Measurements from ENCODE around the gene PARD3.

The PARD3 gene

GRCh38 chr10:34219753-34220548 lies 595.1 kb downstream of the PARD3 start:
- DNase-seq (ENCODE audit: insufficient read length, low spot score) (no peak), FAIRE-seq (no peak)

- no peak for DNase-seq (ENCODE audit: insufficient read length, low spot score)
- no peak for FAIRE-seq
Observed at GRCh38 chr10:34217524-34217923, 597.6 kb downstream of the PARD3 start.

GRCh38 chr10:34216348-34216945 lies 598.6 kb downstream of the PARD3 start:
- peak; percentile 49 for FAIRE-seq
- DNase-seq (ENCODE audit: insufficient read length, low spot score), result no peak

- FAIRE-seq (no peak), DNase-seq (ENCODE audit: insufficient read length, low spot score) (no peak)
Observed at GRCh38 chr10:34213805-34214197, 601.3 kb downstream of the PARD3 start.

GRCh38 chr10:34213193-34213804 lies 601.8 kb downstream of the PARD3 start:
- FAIRE-seq, result no peak
- DNase-seq (ENCODE audit: insufficient read length, low spot score), result no peak

- no peak for FAIRE-seq
- DNase-seq (ENCODE audit: insufficient read length, low spot score), result no peak
Observed at GRCh38 chr10:34207343-34207742, 607.8 kb downstream of the PARD3 start.

GRCh38 chr10:34206935-34207268 lies 608.2 kb downstream of the PARD3 start:
- FAIRE-seq (peak; percentile 83), DNase-seq (ENCODE audit: insufficient read length, low spot score) (no peak)

GRCh38 chr10:34206078-34206934 lies 608.8 kb downstream of the PARD3 start:
- DNase-seq (ENCODE audit: insufficient read length, low spot score), result no peak
- FAIRE-seq, result no peak

- no peak for FAIRE-seq
- no peak for DNase-seq (ENCODE audit: insufficient read length, low spot score)
Observed at GRCh38 chr10:34205452-34205851, 609.6 kb downstream of the PARD3 start.

- FAIRE-seq (peak; percentile 76), DNase-seq (ENCODE audit: insufficient read length, low spot score) (no peak)
Observed at GRCh38 chr10:34203966-34204630, 611.0 kb downstream of the PARD3 start.

- no peak for DNase-seq (ENCODE audit: insufficient read length, low spot score)
- no peak for FAIRE-seq
Observed at GRCh38 chr10:34200355-34200901, 614.7 kb downstream of the PARD3 start.

GRCh38 chr10:34198953-34199352 lies 616.1 kb downstream of the PARD3 start:
- no peak for FAIRE-seq
- DNase-seq (ENCODE audit: insufficient read length, low spot score), result no peak

- DNase-seq (ENCODE audit: insufficient read length, low spot score), result no peak
- no peak for FAIRE-seq
Observed at GRCh38 chr10:34196058-34196433, 619.0 kb downstream of the PARD3 start.

- peak; percentile 40 for FAIRE-seq
- no peak for DNase-seq (ENCODE audit: insufficient read length, low spot score)
Observed at GRCh38 chr10:34195364-34196057, 619.6 kb downstream of the PARD3 start.

- FAIRE-seq (no peak), DNase-seq (ENCODE audit: insufficient read length, low spot score) (no peak)
Observed at GRCh38 chr10:34193931-34194626, 621.0 kb downstream of the PARD3 start.

- no peak for FAIRE-seq
Observed at GRCh38 chr10:34192646-34193045, 622.5 kb downstream of the PARD3 start.

GRCh38 chr10:34191406-34191805 lies 623.7 kb downstream of the PARD3 start:
- no peak for DNase-seq (ENCODE audit: insufficient read length, low spot score)
- FAIRE-seq, result no peak

More at GRCh38 chr10:34192646-34193045, 622.5 kb downstream of the PARD3 start:
- DNase-seq (ENCODE audit: insufficient read length, low spot score), result no peak

- FAIRE-seq, result no peak
- DNase-seq (ENCODE audit: insufficient read length, low spot score), result no peak
Observed at GRCh38 chr10:34190580-34190979, 624.5 kb downstream of the PARD3 start.

- DNase-seq (ENCODE audit: insufficient read length, low spot score), result no peak
- no peak for FAIRE-seq
Observed at GRCh38 chr10:34189830-34190229, 625.3 kb downstream of the PARD3 start.
